Measurements from ENCODE around the gene HHATL.

Gene HHATL

GRCh38 chr3:42711491-42712343, 9.1 kb upstream of the HHATL start:
- DNase-seq = no peak

- no peak for DNase-seq
These were observed 7.9 kb upstream of the HHATL start for GRCh38 chr3:42710323-42711021.

- no peak for DNase-seq
These were observed 7.0 kb upstream of the HHATL start for GRCh38 chr3:42709621-42710020.

DNA sequence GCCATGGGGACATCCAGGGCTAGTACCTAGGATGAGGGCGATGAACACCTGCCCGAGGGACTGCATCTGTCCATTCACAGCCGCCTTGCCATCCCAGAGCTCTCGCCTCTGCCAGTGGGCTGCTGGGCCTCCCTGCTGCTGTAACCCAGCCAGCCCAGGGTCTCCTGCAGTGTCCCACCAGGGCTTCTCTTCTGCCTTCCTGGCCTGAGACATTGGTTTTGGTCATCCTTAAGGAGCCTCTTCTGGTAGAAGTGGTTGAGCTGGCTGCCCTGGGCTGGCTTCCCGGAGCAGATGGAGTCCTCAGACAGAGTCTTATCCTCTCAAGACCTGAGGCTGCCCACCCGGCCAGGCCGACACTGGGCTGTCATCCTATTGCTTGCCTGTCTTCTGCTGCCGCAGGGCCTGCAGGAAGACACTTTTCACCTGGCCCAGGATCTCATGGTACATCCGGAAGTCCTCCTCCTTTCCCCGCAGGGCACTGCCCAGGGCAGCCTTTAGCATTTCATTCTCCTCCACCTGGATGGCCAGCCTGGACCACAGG, 6.1 kb upstream of the HHATL start:
- DNase-seq = no peak

GRCh38 chr3:42707620-42708355, 5.2 kb upstream of the HHATL start:
- DNase-seq = no peak

DNA sequence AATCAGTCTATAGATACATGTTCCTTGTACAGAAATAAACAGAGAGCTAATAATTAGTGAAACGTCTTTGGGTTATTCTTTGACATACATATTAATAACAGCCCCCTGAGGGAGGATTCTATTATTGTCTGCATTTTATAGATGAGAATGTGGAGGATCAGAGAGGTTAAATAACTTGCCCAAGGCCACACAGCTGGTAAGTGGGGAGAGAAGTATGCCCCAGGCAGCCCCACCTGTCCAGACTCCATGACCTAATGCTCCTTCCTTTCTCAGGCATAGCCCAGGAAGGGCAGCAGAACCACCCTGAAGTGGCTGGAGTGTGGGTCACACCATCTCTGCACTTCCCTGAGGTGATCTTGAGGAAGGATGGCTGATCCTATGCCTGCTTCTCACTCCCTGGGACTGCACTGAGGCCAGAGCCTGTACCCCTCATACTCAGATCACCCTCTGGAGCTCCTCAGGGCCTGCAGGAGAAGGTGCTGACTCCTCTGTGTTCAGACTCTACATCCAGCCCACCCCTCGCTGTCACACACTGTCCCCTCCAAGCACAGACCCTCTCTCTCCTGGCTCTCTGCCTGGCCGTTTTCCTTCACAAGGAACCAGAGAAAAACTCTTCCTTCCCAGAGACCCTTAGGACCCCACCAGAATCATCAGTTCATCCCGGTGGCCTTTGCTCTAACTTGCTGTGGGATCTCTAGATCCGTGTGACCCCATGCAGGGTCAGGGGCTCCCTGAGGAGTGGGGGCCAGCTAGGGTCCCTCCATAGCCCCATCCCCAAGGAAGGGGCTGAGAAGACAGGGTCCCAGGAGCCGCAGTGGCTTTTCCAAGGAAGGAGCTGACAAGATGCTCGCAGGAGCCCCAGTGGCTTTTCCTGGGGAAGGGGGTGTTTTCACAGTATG, 4.4 kb upstream of the HHATL start:
- DNase-seq = no peak

DNA sequence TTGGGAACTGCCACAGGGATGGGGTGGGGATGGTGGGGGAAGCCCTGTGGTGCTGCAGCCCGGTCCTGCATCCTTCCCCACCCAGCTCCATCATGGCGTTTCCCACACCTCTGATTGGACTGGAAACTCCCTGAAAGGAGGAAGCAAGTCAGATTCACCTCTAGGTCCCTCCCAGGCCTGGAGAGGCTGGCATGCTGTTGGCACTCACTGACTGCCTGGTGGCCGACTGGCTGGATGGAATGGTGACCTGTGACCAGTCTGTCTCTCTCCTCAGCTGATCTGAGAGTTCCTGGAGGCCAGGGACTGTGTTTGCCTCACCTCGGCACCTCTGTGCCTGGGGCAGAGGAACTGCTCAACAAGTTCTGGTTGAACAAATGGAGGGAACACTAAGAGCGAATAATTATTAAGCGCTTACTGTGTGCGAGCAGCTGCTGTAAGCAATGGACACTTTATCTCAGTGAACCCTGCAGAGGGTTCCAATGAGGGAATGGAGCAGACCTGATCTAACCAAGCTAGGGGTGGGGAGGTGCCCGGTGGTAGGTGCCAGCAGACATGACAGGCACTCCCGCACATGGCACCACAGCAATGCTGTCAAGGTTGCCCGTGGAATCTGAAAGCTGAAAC, 3.5 kb upstream of the HHATL start:
- no peak for DNase-seq

DNA sequence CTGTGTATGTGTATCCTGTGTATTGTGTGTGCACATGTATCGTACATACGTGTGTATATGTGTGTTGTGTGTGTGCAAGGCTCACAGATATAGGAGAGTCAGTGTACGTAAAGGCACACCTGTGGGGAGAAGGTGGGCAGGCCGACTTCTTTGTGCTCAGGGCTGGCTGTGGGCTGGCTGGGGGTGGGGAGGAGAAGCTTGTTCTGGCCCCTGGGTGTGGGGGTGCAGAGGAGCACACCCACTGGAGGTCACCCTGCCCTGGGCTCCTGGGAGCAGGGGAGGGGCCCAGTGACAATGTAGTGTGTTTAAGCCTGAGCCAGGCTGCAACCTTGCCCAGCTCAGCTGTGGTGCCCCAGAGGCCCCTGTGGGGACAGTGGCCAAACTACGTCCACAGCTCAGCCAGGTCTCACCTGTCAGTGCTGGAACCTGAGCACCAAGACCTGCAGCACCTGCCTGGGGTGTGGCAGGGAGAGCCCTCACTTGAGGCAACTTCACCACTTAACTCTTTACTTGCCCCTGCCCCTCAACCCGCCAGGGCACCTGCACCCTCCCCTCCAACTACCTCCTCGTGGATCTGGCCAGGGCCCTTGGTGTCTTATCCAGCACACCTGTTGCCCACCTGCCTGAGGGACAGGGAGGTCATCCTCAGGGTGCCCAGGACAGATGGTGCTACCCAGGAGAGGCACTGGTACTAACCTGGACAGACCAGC, 2.6 kb upstream of the HHATL start:
- DNase-seq = peak; percentile 28

GRCh38 chr3:42704136-42704841, 1.7 kb upstream of the HHATL start:
- DNase-seq = no peak

DNA sequence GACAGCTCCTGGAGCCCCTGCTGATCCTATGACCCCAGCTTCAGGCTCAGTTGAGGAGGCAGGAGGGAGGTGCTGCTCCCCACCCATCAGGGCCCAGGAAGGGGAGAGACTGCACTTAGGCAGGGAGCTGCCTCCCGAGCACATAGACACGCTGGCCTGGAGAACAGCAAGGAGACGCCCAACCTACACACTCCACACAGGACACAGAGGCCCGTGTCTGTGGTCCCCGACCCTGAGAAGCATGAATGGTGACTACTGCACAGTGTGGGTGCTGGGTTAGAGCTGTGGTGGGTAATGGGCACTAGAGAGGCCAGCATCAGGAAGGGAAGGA, 1.1 kb upstream of the HHATL start:
- no peak for DNase-seq

DNA sequence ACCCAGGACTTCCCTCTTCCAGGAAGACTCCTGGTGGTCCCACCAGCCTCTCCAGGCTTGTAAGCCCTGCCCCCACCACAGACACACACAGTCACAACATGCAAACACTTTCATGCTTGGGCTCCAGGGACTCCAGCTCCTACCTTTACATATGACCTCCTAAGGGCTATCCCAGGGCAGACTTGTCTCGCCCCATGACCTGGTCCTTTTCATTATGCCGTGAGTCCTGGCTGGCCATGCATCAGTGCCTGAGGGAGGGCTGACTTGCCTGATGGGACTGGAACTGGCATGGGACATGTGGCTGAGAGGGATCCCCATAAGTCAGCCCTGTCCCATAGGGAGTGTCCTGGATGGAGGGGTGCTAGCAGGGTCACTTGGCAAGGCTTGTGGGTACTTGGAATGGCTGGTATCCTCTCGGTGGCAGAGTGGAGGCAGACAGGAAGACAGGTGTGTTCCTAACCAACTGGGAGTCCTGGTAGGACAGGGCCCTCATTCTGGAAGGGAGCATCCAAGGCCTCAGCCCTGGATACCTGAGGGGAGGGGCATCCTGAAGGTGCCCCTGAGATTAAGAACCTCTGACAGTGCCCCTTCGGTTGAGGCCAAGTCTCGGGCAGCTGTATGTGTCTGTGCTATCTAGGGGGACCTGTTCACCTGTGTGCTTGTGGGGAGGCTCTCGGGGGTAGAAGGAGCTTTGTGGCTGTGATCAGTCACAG, 540 bp upstream of the HHATL start:
- DNase-seq = no peak

- peak; percentile 52 for DNase-seq
These were observed 1.1 kb downstream of the HHATL start for GRCh38 chr3:42701371-42702065.

GRCh38 chr3:42700366-42701288, 2.0 kb downstream of the HHATL start:
- DNase-seq = no peak

- no peak for DNase-seq
These were observed 3.1 kb downstream of the HHATL start for GRCh38 chr3:42699511-42699971.

DNA sequence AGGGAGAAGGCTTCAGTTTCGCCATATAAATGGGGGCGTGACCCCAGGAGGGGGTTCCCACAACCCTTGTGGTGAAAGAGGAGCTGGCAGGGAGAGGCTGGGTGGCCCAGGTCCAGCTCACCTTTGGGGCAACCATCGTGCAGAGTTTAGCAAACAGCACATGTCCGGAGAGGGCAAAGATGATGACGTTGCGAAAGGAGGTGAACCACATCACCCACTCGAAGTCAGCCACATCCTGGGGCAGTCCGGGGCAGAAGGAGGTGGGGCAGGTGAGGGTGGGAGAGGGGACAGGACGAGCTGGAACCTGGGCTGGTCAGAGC, 3.7 kb downstream of the HHATL start:
- DNase-seq = no peak

DNA sequence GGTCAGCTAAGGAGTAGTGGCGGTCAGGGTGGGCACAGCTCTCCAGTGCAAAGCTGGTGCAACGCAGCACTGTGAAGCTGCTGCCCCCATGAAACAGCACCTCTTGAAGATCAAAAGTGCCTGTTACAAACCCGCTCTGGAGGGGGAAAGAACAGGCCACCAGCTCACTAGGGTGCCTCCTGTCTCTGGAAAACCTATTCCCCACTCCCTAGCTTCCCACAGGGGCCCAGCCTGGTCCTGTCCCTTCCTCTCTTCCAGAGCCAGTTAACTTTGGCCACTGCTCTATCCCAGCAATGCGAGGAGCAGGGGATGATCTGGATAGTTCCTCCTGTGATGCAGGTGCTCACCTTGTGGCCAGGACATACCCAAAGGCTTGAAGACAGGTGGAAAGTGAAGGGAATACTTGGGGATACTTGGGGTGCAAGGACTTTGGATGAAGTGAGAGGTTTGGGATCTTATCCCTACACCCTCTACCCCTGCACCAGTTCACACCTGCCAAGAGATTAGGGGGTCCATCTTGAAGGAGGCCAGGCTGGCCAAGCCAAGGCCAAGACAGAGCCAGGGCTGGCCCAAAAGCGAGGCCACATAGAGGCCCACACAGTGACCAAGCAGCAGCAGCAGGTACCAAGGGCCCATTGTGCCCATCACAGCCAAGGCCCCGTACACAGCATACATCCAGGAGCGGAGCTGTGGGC, 4.2 kb downstream of the HHATL start:
- no peak for DNase-seq

DNA sequence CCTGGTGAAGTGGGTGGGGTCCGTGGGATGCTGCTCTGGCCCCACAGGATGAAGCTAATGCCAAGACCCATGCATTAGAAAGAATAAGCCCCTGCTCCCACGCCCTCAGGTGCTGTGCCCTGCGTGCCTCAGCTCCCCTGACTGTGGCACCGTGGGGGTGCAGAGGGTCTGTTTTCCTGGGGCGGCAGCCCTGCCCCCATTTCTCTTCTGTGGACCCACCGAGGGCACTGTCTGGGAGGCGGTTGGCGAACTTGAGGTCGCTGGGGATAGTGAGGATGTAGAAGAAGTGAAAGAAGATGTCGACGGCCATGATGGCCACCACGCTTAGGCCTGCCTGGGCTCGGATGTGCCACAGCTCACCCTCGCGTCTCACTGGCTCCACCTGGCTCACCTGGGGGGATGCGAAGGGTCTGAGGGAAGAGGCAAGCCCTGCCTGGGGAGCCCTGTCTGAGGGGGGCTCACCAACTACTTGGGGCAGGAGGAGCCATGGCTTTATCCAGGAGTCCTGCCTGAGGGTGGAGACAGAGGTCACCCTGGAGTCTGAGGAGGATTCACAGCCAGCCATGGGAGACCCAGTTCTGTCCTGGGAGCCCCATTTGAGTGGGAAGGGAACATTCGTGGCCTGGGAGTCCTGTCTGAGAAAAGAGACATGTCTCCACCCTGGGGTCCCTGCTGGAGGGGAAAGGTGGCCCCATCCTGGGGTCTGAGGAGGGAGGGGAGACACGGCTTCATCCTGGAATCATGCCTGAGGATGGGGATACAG, 5.1 kb downstream of the HHATL start:
- no peak for DNase-seq
